Ishikawa (cell line): Measurements from ENCODE around the gene MEIS1.

ENCODE experiments used
- CEBPB ChIP-seq: IDR thresholded peaks from 2 replicates; pipeline ENCODE4 v1.6.1; 2012
- CREB1 ChIP-seq: IDR thresholded peaks from 2 replicates; pipeline ENCODE4 v1.6.1; 2012; ENCODE audit warnings: low read depth
- EP300 ChIP-seq: IDR thresholded peaks from 2 replicates; pipeline ENCODE4 v1.6.1; 2012; ENCODE audit warnings: borderline replicate concordance
- TAF1 ChIP-seq: IDR thresholded peaks from 2 replicates; pipeline ENCODE4 v1.6.1; 2012; ENCODE audit warnings: low read depth, mild to moderate bottlenecking
- TEAD4 ChIP-seq: IDR thresholded peaks from 2 replicates; pipeline ENCODE4 v1.6.1; 2012
- YY1 ChIP-seq: IDR thresholded peaks from 2 replicates; pipeline ENCODE4 v1.6.1; 2012; ENCODE audit warnings: low read depth
- TF ChIP-seq, protein P1 (sequence below): IDR thresholded peaks from 2 replicates; pipeline ENCODE4 v1.6.1; 2012; ENCODE audit warnings: low read depth, mild to moderate bottlenecking
- TF ChIP-seq, protein P2 (sequence below): IDR thresholded peaks from 2 replicates; pipeline ENCODE4 v1.6.1; 2012
- TF ChIP-seq, protein P3 (sequence below): IDR thresholded peaks from 2 replicates; pipeline ENCODE4 v1.6.1; 2012

DNA sequence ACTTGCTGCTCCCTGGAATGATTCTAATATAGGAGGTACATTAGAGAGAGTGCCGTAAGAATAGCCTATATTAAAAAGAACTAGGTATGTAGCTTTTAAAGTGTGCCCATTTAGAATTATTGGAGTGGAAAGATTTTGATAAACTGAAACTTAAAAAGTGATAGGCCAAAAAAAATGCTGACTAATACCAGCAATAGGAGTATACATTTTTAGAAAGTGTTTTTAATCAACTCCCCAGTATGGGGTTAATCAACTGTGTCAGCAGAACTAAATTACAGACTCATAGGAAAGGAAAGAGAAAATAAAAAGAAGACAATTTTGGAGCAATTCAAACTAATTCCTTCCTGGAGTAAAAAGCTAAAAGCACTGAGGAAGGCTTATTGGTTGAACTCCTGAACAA, 13.3 kb upstream of the MEIS1 start:
- TF ChIP-seq TAF1 (no peak), EP300 (no peak), TEAD4 (no peak), YY1 (no peak), CEBPB (no peak), CREB1 (no peak)
- TF ChIP-seq, protein P1, sequence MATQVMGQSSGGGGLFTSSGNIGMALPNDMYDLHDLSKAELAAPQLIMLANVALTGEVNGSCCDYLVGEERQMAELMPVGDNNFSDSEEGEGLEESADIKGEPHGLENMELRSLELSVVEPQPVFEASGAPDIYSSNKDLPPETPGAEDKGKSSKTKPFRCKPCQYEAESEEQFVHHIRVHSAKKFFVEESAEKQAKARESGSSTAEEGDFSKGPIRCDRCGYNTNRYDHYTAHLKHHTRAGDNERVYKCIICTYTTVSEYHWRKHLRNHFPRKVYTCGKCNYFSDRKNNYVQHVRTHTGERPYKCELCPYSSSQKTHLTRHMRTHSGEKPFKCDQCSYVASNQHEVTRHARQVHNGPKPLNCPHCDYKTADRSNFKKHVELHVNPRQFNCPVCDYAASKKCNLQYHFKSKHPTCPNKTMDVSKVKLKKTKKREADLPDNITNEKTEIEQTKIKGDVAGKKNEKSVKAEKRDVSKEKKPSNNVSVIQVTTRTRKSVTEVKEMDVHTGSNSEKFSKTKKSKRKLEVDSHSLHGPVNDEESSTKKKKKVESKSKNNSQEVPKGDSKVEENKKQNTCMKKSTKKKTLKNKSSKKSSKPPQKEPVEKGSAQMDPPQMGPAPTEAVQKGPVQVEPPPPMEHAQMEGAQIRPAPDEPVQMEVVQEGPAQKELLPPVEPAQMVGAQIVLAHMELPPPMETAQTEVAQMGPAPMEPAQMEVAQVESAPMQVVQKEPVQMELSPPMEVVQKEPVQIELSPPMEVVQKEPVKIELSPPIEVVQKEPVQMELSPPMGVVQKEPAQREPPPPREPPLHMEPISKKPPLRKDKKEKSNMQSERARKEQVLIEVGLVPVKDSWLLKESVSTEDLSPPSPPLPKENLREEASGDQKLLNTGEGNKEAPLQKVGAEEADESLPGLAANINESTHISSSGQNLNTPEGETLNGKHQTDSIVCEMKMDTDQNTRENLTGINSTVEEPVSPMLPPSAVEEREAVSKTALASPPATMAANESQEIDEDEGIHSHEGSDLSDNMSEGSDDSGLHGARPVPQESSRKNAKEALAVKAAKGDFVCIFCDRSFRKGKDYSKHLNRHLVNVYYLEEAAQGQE: no peak
- TF ChIP-seq, protein P2, sequence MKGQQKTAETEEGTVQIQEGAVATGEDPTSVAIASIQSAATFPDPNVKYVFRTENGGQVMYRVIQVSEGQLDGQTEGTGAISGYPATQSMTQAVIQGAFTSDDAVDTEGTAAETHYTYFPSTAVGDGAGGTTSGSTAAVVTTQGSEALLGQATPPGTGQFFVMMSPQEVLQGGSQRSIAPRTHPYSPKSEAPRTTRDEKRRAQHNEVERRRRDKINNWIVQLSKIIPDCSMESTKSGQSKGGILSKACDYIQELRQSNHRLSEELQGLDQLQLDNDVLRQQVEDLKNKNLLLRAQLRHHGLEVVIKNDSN: no peak
- TF ChIP-seq, protein P3, sequence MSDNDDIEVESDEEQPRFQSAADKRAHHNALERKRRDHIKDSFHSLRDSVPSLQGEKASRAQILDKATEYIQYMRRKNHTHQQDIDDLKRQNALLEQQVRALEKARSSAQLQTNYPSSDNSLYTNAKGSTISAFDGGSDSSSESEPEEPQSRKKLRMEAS: no peak
